SK-N-MC (cell line): ENCODE measurements around the gene ZNF552.

Experiments used
- EZH2 ChIP-seq: fragments of 200-600 bp; sonication (generic); IDR thresholded peaks from one replicate; pipeline ENCODE4 v1.6.1; 2017; ENCODE audit warnings: antibody characterized with exemption
- POLR2AphosphoS5 ChIP-seq: IDR thresholded peaks from 2 replicates; pipeline ENCODE4 v1.6.1; 2012; ENCODE audit warnings: mild to moderate bottlenecking, low read depth, low read length, borderline replicate concordance

DNA sequence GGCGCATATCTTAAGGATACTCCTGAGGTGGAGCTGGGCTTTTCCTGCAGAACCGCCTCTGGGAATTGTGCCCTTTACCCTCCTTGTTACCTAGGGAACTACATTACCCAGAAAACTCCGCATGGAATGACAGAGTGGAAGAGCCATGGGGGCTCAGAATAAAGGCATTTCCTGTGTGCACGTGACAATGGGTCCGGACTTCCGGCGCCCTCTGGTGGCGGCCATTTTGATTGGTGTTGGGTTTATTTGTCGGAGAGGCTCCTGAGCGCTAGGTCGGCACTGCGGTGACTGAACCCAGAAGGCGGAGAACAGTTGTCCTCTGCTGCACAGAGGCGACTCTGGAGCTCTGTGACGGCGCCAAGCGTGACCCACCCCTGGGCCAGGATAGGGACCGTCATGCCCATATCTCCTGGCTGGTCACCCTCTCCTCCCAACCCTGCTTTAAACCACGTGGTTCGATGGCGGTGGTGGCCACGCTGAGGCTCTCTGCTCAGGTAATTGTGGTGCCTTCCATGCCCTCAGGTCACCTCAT lies 15.4 kb upstream of the ZNF552 start, which contains the start of gene ZNF587B:
- no peak for TF ChIP-seq POLR2AphosphoS5
- no peak for TF ChIP-seq EZH2
